Measurements from ENCODE around the gene DDX3X. TPM values are rescaled to one million over a fixed set of nuclear protein-coding genes. Genes with fewer than 3 reads are reported as not detected.

The DDX3X gene
- total RNA-seq, 1 experiment from 2014 or later, result 266 TPM

- no peak for DNase-seq (ENCODE audit: low read depth, low spot score)
- TF ChIP-seq SIN3A (IDR thresholded peaks at IDR 0.05; ENCODE audit: borderline replicate concordance, insufficient read depth, low read depth, low read length) (no peak), CTCF (IDR thresholded peaks at IDR 0.05) (no peak), TCF7L2 (IDR thresholded peaks at IDR 0.05; ENCODE audit: low read depth, low read length) (no peak), POLR2AphosphoS5 (IDR thresholded peaks at IDR 0.05; ENCODE audit: low read depth, low read length) (no peak)
- TF ChIP-seq, protein P1, sequence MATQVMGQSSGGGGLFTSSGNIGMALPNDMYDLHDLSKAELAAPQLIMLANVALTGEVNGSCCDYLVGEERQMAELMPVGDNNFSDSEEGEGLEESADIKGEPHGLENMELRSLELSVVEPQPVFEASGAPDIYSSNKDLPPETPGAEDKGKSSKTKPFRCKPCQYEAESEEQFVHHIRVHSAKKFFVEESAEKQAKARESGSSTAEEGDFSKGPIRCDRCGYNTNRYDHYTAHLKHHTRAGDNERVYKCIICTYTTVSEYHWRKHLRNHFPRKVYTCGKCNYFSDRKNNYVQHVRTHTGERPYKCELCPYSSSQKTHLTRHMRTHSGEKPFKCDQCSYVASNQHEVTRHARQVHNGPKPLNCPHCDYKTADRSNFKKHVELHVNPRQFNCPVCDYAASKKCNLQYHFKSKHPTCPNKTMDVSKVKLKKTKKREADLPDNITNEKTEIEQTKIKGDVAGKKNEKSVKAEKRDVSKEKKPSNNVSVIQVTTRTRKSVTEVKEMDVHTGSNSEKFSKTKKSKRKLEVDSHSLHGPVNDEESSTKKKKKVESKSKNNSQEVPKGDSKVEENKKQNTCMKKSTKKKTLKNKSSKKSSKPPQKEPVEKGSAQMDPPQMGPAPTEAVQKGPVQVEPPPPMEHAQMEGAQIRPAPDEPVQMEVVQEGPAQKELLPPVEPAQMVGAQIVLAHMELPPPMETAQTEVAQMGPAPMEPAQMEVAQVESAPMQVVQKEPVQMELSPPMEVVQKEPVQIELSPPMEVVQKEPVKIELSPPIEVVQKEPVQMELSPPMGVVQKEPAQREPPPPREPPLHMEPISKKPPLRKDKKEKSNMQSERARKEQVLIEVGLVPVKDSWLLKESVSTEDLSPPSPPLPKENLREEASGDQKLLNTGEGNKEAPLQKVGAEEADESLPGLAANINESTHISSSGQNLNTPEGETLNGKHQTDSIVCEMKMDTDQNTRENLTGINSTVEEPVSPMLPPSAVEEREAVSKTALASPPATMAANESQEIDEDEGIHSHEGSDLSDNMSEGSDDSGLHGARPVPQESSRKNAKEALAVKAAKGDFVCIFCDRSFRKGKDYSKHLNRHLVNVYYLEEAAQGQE (IDR thresholded peaks at IDR 0.05; ENCODE audit: insufficient read depth in 1 of 2, low read depth in 2 of 2, low read length in 1 of 2), result no peak
- H3K9me3 ChIP-seq (ENCODE audit: control insufficient read depth, insufficient read depth, low read depth, low read length), result no peaks in the 10 kb centered on the region
- no peak overlapping the region for H3K4me3 ChIP-seq (ENCODE audit: low read depth in 2 of 2, low read length in 2 of 2)
- H3K4me1 ChIP-seq (ENCODE audit: control insufficient read depth, insufficient read depth, low read length), result no peaks in the 10 kb centered on the region
- BruUV-seq (replicated peaks), result no TSS peak
- ATAC-seq, result no peak
- CTCF ChIA-PET, result no interaction called here
- no peak overlapping the region for H3K27ac ChIP-seq (ENCODE audit: low read length)
- intact Hi-C loops (cut with micrococcal nuclease; ENCODE audit: unreplicated experiment), result no loop called here
- no peaks in the 10 kb centered on the region for H3K27me3 ChIP-seq (ENCODE audit: control insufficient read depth, insufficient read depth, low read length)
- no peaks in the 10 kb centered on the region for H3K36me3 ChIP-seq (ENCODE audit: control insufficient read depth, insufficient read depth, low read length)
- POLR2A ChIA-PET, result no interaction called here
- in situ Hi-C loops (cut with HindIII; ENCODE audit: low pct_unique_long_range_greater_than_20kb, low sequenced_read_pairs), result no loop called here
Measured at GRCh38 chrX:41320393-41320792, 13.6 kb upstream of the DDX3X start.

DNA sequence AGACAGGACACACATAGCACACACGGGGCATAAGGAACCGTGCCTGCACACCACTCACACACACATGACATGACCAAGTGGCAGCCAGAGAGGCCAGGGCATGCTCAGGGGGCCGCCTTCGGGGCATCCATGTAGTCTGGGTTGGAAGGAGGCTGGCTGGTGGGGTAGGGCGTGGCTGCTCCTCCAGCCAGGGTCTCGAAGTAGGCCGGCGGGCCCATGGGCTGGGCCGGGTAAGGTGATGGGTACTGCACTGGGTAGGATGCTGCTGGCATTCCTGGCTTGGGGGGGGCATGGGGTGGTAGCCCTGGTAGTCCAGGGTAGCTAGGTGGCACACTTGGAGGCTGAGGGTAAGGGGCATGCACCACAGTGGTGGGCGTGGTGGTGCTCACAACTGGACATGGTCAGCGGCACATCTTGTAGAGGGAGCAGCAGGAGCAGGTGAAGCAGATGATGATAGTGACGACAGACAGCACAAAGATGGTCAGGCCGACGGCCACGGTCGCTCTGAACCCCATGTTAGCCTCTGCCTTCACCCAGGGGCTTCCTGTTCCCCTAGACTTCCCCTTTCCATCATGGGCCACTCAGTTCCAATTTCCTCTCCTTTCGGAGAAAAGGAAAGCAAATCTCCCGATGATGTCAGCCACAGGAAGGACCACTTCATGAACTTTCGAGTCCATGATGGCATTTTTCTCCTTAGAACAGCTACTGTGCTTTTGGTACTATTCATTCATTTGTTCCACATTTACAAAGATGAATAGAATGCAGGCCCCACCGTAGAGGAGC is 10.9 kb upstream of the DDX3X start:
- no peaks in the 10 kb centered on the region for H3K4me1 ChIP-seq (ENCODE audit: control insufficient read depth, insufficient read depth, low read length)
- TF ChIP-seq SIN3A (IDR thresholded peaks at IDR 0.05; ENCODE audit: borderline replicate concordance, insufficient read depth, low read depth, low read length), result no peak
- TF ChIP-seq CTCF (IDR thresholded peaks at IDR 0.05), result no peak
- no peak for TF ChIP-seq TCF7L2 (IDR thresholded peaks at IDR 0.05; ENCODE audit: low read depth, low read length)
- ChIA-PET CTCF (no interaction called here), POLR2A (no interaction called here)
- H3K9me3 ChIP-seq (ENCODE audit: control insufficient read depth, insufficient read depth, low read depth, low read length), result no peaks in the 10 kb centered on the region
- ATAC-seq, result no peak
- no peaks in the 10 kb centered on the region for H3K27me3 ChIP-seq (ENCODE audit: control insufficient read depth, insufficient read depth, low read length)
- intact Hi-C loops (cut with micrococcal nuclease; ENCODE audit: unreplicated experiment) (no loop called here), in situ Hi-C loops (cut with HindIII; ENCODE audit: low pct_unique_long_range_greater_than_20kb, low sequenced_read_pairs) (no loop called here)
- H3K27ac ChIP-seq (ENCODE audit: low read length), result no peak overlapping the region
- DNase-seq (ENCODE audit: low read depth, low spot score), result no peak
- no peak overlapping the region for H3K4me3 ChIP-seq (ENCODE audit: low read depth in 2 of 2, low read length in 2 of 2)
- H3K36me3 ChIP-seq (ENCODE audit: control insufficient read depth, insufficient read depth, low read length), result no peaks in the 10 kb centered on the region
- BruUV-seq (replicated peaks), result no TSS peak

Measured in Panc1 (cell line).